Left ventricle myocardium inferior (tissue), 1 donor: ENCODE data around the gene HMX2. TPM values are rescaled to one million over a fixed set of nuclear protein-coding genes. Genes with fewer than 3 reads are reported as not detected.

Source experiments
- DNase-seq: peaks from one replicate; pipeline ENCODE4 v3.0.0-alpha.2; 2020
- H3K27ac ChIP-seq: fragments of 200-600 bp; replicated peaks from 2 replicates; pipeline ENCODE4 v1.8.0; 2021
- H3K27me3 ChIP-seq: fragments of 200-600 bp; 2 replicates; pipeline ENCODE4 v1.8.0; 2021; ENCODE audit warnings: low read depth
- H3K36me3 ChIP-seq: fragments of 200-600 bp; 2 replicates; pipeline ENCODE4 v1.8.0; 2021
- H3K4me1 ChIP-seq: fragments of 200-600 bp; 2 replicates; pipeline ENCODE4 v1.8.0; 2021
- H3K4me3 ChIP-seq: fragments of 200-600 bp; 2 replicates; pipeline ENCODE4 v1.8.0; 2021; ENCODE audit warnings: mild to moderate bottlenecking, moderate library complexity
- H3K9me3 ChIP-seq: fragments of 200-600 bp; replicated peaks from 2 replicates; pipeline ENCODE4 v1.8.0; 2021
- intact Hi-C: fragments of 100-400 bp; cut with micrococcal nuclease; formaldehyde crosslinking; loops from one replicate; pipeline ENCODE4 v1.11.0; 2022
- long read RNA-seq: library from polyadenylated mRNA; unstranded; transcript quantifications from one replicate; pipeline ENCODE4 v2.0.0, GENCODE V29; 2021
- total RNA-seq: library from RNA; stranded (reverse); fragmentation: NEBNext Ultra II Directional; extraction: Animal tissue kit (Norgen Biotek cat#: 25700); gene quantifications from one replicate; pipeline ENCODE4 v1.2.1, GENCODE V29; 2021
- TF ChIP-seq, protein P1 (sequence below): fragments of 200-600 bp; IDR thresholded peaks from 2 replicates; pipeline ENCODE4 v1.8.0; 2021; ENCODE audit warnings: antibody characterized with exemption, mild to moderate bottlenecking, borderline replicate concordance
- donor health status: DM: no; HTN: yes; CAD: no; lungs with severe emphysema.

The HMX2 gene, protein sequence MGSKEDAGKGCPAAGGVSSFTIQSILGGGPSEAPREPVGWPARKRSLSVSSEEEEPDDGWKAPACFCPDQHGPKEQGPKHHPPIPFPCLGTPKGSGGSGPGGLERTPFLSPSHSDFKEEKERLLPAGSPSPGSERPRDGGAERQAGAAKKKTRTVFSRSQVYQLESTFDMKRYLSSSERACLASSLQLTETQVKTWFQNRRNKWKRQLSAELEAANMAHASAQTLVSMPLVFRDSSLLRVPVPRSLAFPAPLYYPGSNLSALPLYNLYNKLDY
- total RNA-seq = not detected
- long read RNA-seq = 0 reads

DNA sequence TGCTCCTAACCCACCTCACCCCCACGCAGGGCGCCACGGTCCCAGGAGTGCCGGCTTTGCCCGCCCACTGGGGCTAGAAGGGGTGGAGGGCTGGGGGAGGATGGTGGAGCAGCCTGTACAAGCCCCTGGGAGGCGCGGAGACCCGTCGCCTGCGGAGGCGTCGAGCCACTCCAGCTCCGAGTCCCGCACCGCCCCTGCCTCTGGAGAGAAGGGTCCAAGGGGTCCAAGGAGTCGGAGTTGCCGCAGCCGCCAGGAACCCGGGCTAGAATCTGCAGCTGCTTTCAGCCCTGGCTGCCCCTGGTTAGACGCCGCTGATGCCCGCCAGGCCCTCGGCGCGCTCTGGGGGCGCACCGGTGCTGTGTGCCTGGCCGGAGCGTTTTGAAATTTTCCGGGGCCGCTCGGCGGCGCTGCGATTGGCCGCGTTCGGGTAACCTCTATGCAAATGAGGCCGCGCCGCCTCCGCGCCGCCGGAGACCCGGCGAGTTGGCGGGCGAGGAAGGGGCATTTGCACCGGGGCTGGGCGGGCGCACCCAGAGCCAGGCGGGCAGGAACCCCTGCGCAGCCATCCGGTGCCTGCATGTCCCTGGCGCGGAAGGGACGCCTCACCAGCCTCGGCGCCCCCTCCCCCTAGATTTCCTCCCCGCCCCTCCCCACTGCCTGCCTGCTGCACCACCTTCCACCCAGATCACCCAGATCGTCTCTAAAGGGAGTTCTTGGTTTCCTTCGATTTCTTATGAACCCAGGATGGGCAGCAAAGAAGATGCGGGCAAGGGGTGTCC, at the start of gene HMX2:
Gene HMX2 (plus strand): TSS at position 502 of the 779 bp plus-strand sequence. CDS start 243 bp downstream, at position 745.
- Histone ChIP-seq H3K27ac (no peak within 1 kb of the TSS), H3K27me3 (peaks cover 100% of the 10 kb centered on the region), H3K4me1 (peaks cover 56% of the 10 kb centered on the region), H3K36me3 (no peaks in the 10 kb centered on the region), H3K4me3 (peak within 1 kb of the TSS; percentile 23), H3K9me3 (no peaks in the 10 kb centered on the region)
- TF ChIP-seq, protein P1, sequence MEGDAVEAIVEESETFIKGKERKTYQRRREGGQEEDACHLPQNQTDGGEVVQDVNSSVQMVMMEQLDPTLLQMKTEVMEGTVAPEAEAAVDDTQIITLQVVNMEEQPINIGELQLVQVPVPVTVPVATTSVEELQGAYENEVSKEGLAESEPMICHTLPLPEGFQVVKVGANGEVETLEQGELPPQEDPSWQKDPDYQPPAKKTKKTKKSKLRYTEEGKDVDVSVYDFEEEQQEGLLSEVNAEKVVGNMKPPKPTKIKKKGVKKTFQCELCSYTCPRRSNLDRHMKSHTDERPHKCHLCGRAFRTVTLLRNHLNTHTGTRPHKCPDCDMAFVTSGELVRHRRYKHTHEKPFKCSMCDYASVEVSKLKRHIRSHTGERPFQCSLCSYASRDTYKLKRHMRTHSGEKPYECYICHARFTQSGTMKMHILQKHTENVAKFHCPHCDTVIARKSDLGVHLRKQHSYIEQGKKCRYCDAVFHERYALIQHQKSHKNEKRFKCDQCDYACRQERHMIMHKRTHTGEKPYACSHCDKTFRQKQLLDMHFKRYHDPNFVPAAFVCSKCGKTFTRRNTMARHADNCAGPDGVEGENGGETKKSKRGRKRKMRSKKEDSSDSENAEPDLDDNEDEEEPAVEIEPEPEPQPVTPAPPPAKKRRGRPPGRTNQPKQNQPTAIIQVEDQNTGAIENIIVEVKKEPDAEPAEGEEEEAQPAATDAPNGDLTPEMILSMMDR = no peak
- intact Hi-C loops = no loop called here
- no peak for DNase-seq

DNA sequence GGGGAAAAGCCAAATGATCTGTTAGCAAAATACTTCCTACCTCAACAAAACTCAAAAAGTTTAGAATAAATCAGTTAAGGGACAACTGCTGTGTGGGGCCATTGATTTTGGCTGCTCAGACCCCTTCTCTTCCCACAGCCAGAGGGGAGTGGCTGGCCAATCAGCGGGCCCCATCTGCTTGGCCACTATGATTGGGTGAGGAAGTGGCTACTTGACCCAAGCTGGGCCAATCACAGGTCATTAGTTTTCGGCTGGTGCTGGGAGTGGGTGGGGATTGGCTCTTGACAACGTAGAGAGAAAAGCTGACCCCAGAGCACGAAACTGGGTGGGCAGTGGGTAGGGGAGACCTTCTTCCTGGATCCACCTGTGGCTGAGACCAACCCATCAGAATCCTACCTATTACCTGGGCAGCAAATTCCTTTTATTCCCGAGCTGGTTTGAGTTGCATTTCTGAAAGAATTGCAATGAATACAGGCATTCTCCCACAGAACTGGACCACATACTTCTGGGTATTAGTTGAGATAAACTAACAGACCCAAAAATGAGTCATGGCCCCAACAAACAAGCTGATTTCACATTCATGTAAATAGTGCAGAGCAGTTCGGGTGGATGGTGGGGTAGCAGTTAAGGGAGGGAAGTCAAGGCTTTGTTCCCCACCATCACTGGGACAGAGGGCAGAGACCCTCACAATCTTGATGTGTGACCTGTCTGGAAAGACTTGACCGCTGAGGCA, 47.7 kb upstream of the HMX2 start:
- no peaks in the 10 kb centered on the region for H3K9me3 ChIP-seq
- no peaks in the 10 kb centered on the region for H3K36me3 ChIP-seq
- intact Hi-C loops = no loop called here
- peaks cover 57% of the 10 kb centered on the region for H3K27me3 ChIP-seq
- no peak for DNase-seq
- TF ChIP-seq, protein P1 = no peak
- H3K27ac ChIP-seq = no peak overlapping the region
- no peak overlapping the region for H3K4me3 ChIP-seq
- H3K4me1 ChIP-seq = no peaks in the 10 kb centered on the region

DNA sequence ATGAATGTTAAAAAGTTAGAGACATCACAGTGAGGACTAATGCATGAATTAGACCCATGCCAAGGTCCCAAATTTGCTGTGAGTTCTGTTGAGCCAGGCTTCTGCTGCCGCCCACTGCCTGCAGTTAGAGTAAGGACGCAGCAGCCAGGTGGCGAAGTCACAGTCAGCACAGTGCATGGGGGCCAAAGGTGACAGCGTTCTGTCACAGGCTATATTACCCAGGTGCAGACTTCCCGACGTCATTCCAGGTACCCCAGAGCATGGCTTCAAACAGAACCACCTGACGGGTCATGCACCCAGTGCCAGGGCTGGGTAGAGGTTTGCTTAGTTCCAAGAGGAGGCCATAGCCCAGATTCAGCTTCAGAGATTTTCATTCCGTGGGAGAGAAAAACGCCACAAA, 46.1 kb upstream of the HMX2 start:
- Histone ChIP-seq H3K27me3 (peaks cover 69% of the 10 kb centered on the region), H3K4me3 (no peak overlapping the region)
- intact Hi-C loops = no loop called here

DNA sequence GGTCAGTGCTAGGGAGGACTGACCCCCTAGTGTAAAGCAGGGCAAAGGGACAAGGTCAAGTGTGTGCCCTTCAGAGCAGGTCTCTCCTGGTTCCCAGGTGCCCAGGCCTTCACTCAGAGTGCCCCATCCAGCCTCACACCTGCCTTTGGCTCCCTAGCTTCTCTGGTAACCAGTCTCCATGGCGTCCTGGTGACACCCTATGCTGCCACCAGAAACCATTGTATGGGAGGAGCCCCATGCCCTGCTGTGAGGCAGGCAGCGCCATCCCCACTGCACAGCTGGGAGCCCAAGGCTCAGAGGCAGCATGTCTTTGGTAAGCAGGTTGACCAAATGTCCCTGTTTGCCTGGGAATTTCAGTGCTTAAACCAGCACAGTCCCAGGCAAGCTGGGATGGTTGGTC, 45.3 kb upstream of the HMX2 start:
- intact Hi-C loops = no loop called here
- TF ChIP-seq, protein P1 = no peak
- H3K4me1 ChIP-seq = no peaks in the 10 kb centered on the region
- no peaks in the 10 kb centered on the region for H3K36me3 ChIP-seq
- no peak overlapping the region for H3K27ac ChIP-seq
- DNase-seq = no peak
- peaks cover 68% of the 10 kb centered on the region for H3K27me3 ChIP-seq
- H3K9me3 ChIP-seq = no peaks in the 10 kb centered on the region
- H3K4me3 ChIP-seq = no peak overlapping the region

More for the DNA sequence above, 46.1 kb upstream of the HMX2 start:
- no peak for DNase-seq
- no peak overlapping the region for H3K27ac ChIP-seq
- H3K4me1 ChIP-seq = no peaks in the 10 kb centered on the region
- no peaks in the 10 kb centered on the region for H3K9me3 ChIP-seq
- TF ChIP-seq, protein P1 = no peak
- no peaks in the 10 kb centered on the region for H3K36me3 ChIP-seq

DNA sequence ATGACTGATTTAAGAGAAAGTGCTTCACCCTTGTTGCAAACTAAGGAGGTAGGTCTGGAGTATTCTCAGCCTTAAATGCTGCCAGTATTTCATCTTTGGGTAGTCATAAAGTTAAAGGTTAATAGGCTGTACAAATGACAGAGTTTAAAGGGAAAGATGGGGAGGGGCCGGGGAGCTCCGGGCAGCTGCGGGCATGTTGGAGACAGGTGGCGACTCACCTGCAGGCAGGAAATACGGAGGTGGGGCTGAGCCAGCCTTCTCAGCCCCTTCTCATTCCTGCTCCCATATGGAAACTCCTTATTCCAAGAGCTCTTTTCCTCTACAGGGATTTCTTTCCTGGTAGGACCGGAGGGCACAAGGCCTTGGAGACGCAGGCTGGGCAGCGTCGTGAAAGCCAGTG, 44.0 kb upstream of the HMX2 start:
- H3K4me3 ChIP-seq = no peak overlapping the region
- DNase-seq = no peak
- no peaks in the 10 kb centered on the region for H3K36me3 ChIP-seq
- no peaks in the 10 kb centered on the region for H3K9me3 ChIP-seq
- intact Hi-C loops = no loop called here
- peaks cover 60% of the 10 kb centered on the region for H3K27me3 ChIP-seq
- H3K27ac ChIP-seq = no peak overlapping the region
- TF ChIP-seq, protein P1 = no peak
- no peaks in the 10 kb centered on the region for H3K4me1 ChIP-seq
